Neural progenitor cell (in vitro differentiated cells): ENCODE data around the gene SIT1. TPM values are rescaled to one million over a fixed set of nuclear protein-coding genes. Genes with fewer than 3 reads are reported as not detected.

ENCODE experiments used
- DNase-seq: peaks from one replicate; pipeline ENCODE4 v3.0.0-alpha.2; 2016; ENCODE audit warnings: low spot score
- H2AFZ ChIP-seq: fragments of 200-600 bp; sonication (generic); replicated peaks from 2 replicates; pipeline ENCODE4 v1.6.1; 2016; ENCODE audit warnings: antibody characterized with exemption
- H3F3A ChIP-seq: fragments of 200-600 bp; sonication (generic); 2 replicates; pipeline ENCODE4 v1.6.1; 2016; ENCODE audit warnings: antibody characterized with exemption, low read depth
- H3K27ac ChIP-seq: fragments of 200-600 bp; sonication (generic); 2 replicates; pipeline ENCODE4 v1.5.1; 2016; ENCODE audit warnings: mild to moderate bottlenecking
- H3K27me3 ChIP-seq: fragments of 200-600 bp; sonication (generic); 2 replicates; pipeline ENCODE4 v1.6.1; 2016; ENCODE audit warnings: mild to moderate bottlenecking, moderate library complexity
- H3K36me3 ChIP-seq: fragments of 200-600 bp; sonication (generic); 2 replicates; pipeline ENCODE4 v1.5.1; 2016
- H3K4me1 ChIP-seq: fragments of 200-600 bp; sonication (generic); 2 replicates; pipeline ENCODE4 v1.6.1; 2016; ENCODE audit warnings: mixed run types
- H3K4me2 ChIP-seq: fragments of 200-600 bp; sonication (generic); 2 replicates; pipeline ENCODE4 v1.6.1; 2016
- H3K4me3 ChIP-seq: fragments of 200-600 bp; sonication (generic); 2 replicates; pipeline ENCODE4 v1.5.1; 2016
- H3K79me2 ChIP-seq: fragments of 200-600 bp; sonication (generic); 2 replicates; pipeline ENCODE4 v1.6.1; 2016; ENCODE audit warnings: low read depth
- H3K9ac ChIP-seq: fragments of 200-600 bp; sonication (generic); 2 replicates; pipeline ENCODE4 v1.6.1; 2016
- H3K9me3 ChIP-seq: fragments of 200-600 bp; sonication (generic); 2 replicates; pipeline ENCODE4 v1.5.1; 2016; ENCODE audit warnings: low read depth
- H4K20me1 ChIP-seq: fragments of 200-600 bp; sonication (generic); 2 replicates; pipeline ENCODE4 v1.6.1; 2016; ENCODE audit warnings: low read depth
- H3K27ac Mint-ChIP-seq: 3 replicates; pipeline ENCODE4 v1.8.0; 2021; ENCODE audit warnings: mixed read lengths
- H3K27me3 Mint-ChIP-seq: 2 replicates; pipeline ENCODE4 v1.8.0; 2022; ENCODE audit warnings: low read depth, mild to moderate bottlenecking, inconsistent platforms, moderate library complexity, mixed read lengths; ENCODE audit not compliant: insufficient read depth
- H3K36me3 Mint-ChIP-seq: 3 replicates; pipeline ENCODE4 v1.8.0; 2021; ENCODE audit warnings: mixed read lengths
- H3K4me1 Mint-ChIP-seq: 3 replicates; pipeline ENCODE4 v1.8.0; 2021; ENCODE audit warnings: mixed read lengths
- H3K4me3 Mint-ChIP-seq: 3 replicates; pipeline ENCODE4 v1.8.0; 2021; ENCODE audit warnings: mild to moderate bottlenecking, moderate library complexity, mixed read lengths
- H3K9me3 Mint-ChIP-seq: 3 replicates; pipeline ENCODE4 v1.8.0; 2020; ENCODE audit warnings: mixed read lengths
- EZH2 ChIP-seq: fragments of 200-600 bp; sonication (generic); IDR thresholded peaks from 2 replicates; pipeline ENCODE4 v1.6.1; 2017; ENCODE audit warnings: antibody characterized with exemption, mild to moderate bottlenecking, moderate library complexity
- EZH2phosphoT487 ChIP-seq: fragments of 200-600 bp; sonication (generic); IDR thresholded peaks from 2 replicates; pipeline ENCODE4 v1.6.1; 2017; ENCODE audit warnings: antibody characterized with exemption
- total RNA-seq: library from RNA; depleted of rRNA; stranded (reverse); fragments of >200 nt; gene quantifications from 2 replicates; pipeline ENCODE4 v1.2.3, GENCODE V29; 2015; ENCODE audit warnings: low replicate concordance
- TF ChIP-seq, protein P1 (sequence below): fragments of 200-600 bp; sonication (generic); IDR thresholded peaks from 2 replicates; pipeline ENCODE4 v1.5.1; 2017; ENCODE audit warnings: antibody characterized with exemption, mild to moderate bottlenecking

The SIT1 gene
- total RNA-seq, 1 donor from 2014 or later = 0.86 TPM

DNA sequence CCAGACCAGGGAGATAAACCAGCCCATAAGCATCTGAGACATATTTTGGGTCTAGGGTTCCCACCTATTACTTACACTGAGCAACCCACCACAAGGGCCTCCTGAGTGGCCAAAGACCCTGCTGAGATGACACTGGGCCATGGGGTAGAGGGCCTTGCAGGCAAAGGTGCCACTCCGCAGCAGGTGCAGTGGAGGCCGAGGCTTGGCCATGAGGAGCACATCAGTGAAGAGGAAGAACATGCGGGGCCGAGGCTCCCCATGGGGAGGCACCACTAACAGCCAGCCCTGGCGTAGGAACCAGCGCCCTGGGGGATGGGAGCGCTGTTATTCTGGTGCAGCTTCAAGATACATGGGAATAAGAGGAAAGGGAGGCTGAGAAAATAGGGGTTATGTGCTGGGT lies 11.7 kb upstream of the SIT1 start:
- peaks cover 29% of the 10 kb centered on the region for H3K36me3 Mint-ChIP-seq
- Histone ChIP-seq H3K9me3 (no peaks in the 10 kb centered on the region), H3K27me3 (no peaks in the 10 kb centered on the region), H2AFZ (no peak overlapping the region), H3K27ac (no peak overlapping the region), H3K4me2 (no peak overlapping the region), H4K20me1 (peaks cover 10% of the 10 kb centered on the region), H3K79me2 (peaks cover 28% of the 10 kb centered on the region), H3K36me3 (no peaks in the 10 kb centered on the region), H3K9ac (no peak overlapping the region), H3F3A (peaks cover 42% of the 10 kb centered on the region), H3K4me1 (peaks cover 14% of the 10 kb centered on the region), H3K4me3 (no peak overlapping the region)
- H3K27ac Mint-ChIP-seq = no peak overlapping the region
- H3K4me1 Mint-ChIP-seq = peaks cover 54% of the 10 kb centered on the region
- no peak for TF ChIP-seq EZH2phosphoT487
- TF ChIP-seq, protein P1, sequence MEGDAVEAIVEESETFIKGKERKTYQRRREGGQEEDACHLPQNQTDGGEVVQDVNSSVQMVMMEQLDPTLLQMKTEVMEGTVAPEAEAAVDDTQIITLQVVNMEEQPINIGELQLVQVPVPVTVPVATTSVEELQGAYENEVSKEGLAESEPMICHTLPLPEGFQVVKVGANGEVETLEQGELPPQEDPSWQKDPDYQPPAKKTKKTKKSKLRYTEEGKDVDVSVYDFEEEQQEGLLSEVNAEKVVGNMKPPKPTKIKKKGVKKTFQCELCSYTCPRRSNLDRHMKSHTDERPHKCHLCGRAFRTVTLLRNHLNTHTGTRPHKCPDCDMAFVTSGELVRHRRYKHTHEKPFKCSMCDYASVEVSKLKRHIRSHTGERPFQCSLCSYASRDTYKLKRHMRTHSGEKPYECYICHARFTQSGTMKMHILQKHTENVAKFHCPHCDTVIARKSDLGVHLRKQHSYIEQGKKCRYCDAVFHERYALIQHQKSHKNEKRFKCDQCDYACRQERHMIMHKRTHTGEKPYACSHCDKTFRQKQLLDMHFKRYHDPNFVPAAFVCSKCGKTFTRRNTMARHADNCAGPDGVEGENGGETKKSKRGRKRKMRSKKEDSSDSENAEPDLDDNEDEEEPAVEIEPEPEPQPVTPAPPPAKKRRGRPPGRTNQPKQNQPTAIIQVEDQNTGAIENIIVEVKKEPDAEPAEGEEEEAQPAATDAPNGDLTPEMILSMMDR = no peak
- no peak for TF ChIP-seq EZH2
- no peak for DNase-seq
- H3K9me3 Mint-ChIP-seq = peaks cover 3% of the 10 kb centered on the region
- H3K27me3 Mint-ChIP-seq = peaks cover 16% of the 10 kb centered on the region
- H3K4me3 Mint-ChIP-seq = peak overlapping the region; percentile 14

GRCh38 chr9:35661756-35662350 lies 11.1 kb upstream of the SIT1 start:
- Mint-ChIP-seq H3K36me3 (peaks cover 29% of the 10 kb centered on the region), H3K9me3 (peaks cover 3% of the 10 kb centered on the region)
- no peak overlapping the region for H3K27ac ChIP-seq

GRCh38 chr9:35660966-35661415 lies 10.3 kb upstream of the SIT1 start:
- no peak overlapping the region for H3K27ac ChIP-seq
- peaks cover 28% of the 10 kb centered on the region for H3K79me2 ChIP-seq
- peak overlapping the region; percentile 60 for H3K4me3 Mint-ChIP-seq
- H3K27me3 ChIP-seq = peaks cover 13% of the 10 kb centered on the region
- H4K20me1 ChIP-seq = peaks cover 10% of the 10 kb centered on the region
- H3K4me2 ChIP-seq = no peak overlapping the region
- peak; percentile 36 for DNase-seq
- H3K27ac Mint-ChIP-seq = peak overlapping the region; percentile 50
- no peak overlapping the region for H3K9ac ChIP-seq
- H2AFZ ChIP-seq = no peak overlapping the region
- peaks cover 15% of the 10 kb centered on the region for H3K27me3 Mint-ChIP-seq
- H3F3A ChIP-seq = peaks cover 53% of the 10 kb centered on the region
- peaks cover 29% of the 10 kb centered on the region for H3K36me3 Mint-ChIP-seq
- peaks cover 65% of the 10 kb centered on the region for H3K4me1 Mint-ChIP-seq
- peaks cover 14% of the 10 kb centered on the region for H3K4me1 ChIP-seq
- TF ChIP-seq EZH2phosphoT487 = no peak
- TF ChIP-seq, protein P1 = peak; percentile 38
- no peaks in the 10 kb centered on the region for H3K9me3 ChIP-seq
- H3K4me3 ChIP-seq = no peak overlapping the region
- no peaks in the 10 kb centered on the region for H3K36me3 ChIP-seq
- H3K9me3 Mint-ChIP-seq = peaks cover 3% of the 10 kb centered on the region

More at GRCh38 chr9:35661756-35662350, 11.1 kb upstream of the SIT1 start:
- H2AFZ ChIP-seq = no peak overlapping the region
- H3F3A ChIP-seq = peaks cover 48% of the 10 kb centered on the region
- no peaks in the 10 kb centered on the region for H3K9me3 ChIP-seq
- no peak overlapping the region for H3K9ac ChIP-seq
- peaks cover 14% of the 10 kb centered on the region for H3K4me1 ChIP-seq
- H4K20me1 ChIP-seq = peaks cover 10% of the 10 kb centered on the region
- H3K27me3 Mint-ChIP-seq = peaks cover 20% of the 10 kb centered on the region
- TF ChIP-seq, protein P1 = no peak
- no peak for TF ChIP-seq EZH2
- no peak for TF ChIP-seq EZH2phosphoT487
- DNase-seq = no peak
- H3K4me1 Mint-ChIP-seq = peaks cover 59% of the 10 kb centered on the region
- H3K4me3 Mint-ChIP-seq = peak overlapping the region; percentile 46
- H3K27ac Mint-ChIP-seq = no peak overlapping the region
- no peak overlapping the region for H3K4me3 ChIP-seq
- H3K36me3 ChIP-seq = no peaks in the 10 kb centered on the region
- H3K79me2 ChIP-seq = peaks cover 28% of the 10 kb centered on the region
- H3K27me3 ChIP-seq = peaks cover 4% of the 10 kb centered on the region
- no peak overlapping the region for H3K4me2 ChIP-seq
